H9 (cell line): Measurements from ENCODE around the gene SH3TC2. TPM values are rescaled to one million over a fixed set of nuclear protein-coding genes. Genes with fewer than 3 reads are reported as not detected.

Experiments
- DNase-seq: peaks from one replicate; pipeline ENCODE4 v3.0.0-alpha.2; 2017
- H2AFZ ChIP-seq: one replicate; pipeline ENCODE4 v1.6.1; 2013; ENCODE audit warnings: mild to moderate bottlenecking, low read length, control low read depth, moderate library complexity
- H2AK5ac ChIP-seq: 2 replicates; pipeline ENCODE4 v1.6.1; 2013; ENCODE audit warnings: low read length, control low read depth, mixed read lengths; ENCODE audit not compliant: insufficient read length
- H2BK120ac ChIP-seq: one replicate; pipeline ENCODE4 v1.6.1; 2013; ENCODE audit warnings: low read depth, mild to moderate bottlenecking, low read length, control low read depth, inconsistent platforms; ENCODE audit not compliant: poor library complexity, severe bottlenecking
- H2BK12ac ChIP-seq: 2 replicates; pipeline ENCODE4 v1.6.1; 2013; ENCODE audit warnings: low read length, control low read depth, mixed read lengths, low read depth; ENCODE audit not compliant: insufficient read length
- H2BK15ac ChIP-seq: 2 replicates; pipeline ENCODE4 v1.6.1; 2013; ENCODE audit warnings: low read depth, low read length, control low read depth
- H2BK20ac ChIP-seq: one replicate; pipeline ENCODE4 v1.6.1; 2013; ENCODE audit warnings: low read depth, mild to moderate bottlenecking, low read length, control low read depth, inconsistent platforms; ENCODE audit not compliant: poor library complexity, severe bottlenecking
- H2BK5ac ChIP-seq: 2 replicates; pipeline ENCODE4 v1.6.1; 2013; ENCODE audit warnings: low read length, control low read depth, mixed read lengths; ENCODE audit not compliant: insufficient read length
- H3K14ac ChIP-seq: 2 replicates; pipeline ENCODE4 v1.6.1; 2013; ENCODE audit warnings: low read length, control low read depth; ENCODE audit not compliant: insufficient read depth
- H3K18ac ChIP-seq: 2 replicates; pipeline ENCODE4 v1.6.1; 2013; ENCODE audit warnings: low read depth, mild to moderate bottlenecking, mixed read lengths, low read length, control low read depth; ENCODE audit not compliant: insufficient read length
- H3K23ac ChIP-seq: 2 replicates; pipeline ENCODE4 v1.6.1; 2013; ENCODE audit warnings: low read length, control low read depth, mixed read lengths, low read depth; ENCODE audit not compliant: insufficient read length
- H3K23me2 ChIP-seq: 2 replicates; pipeline ENCODE4 v1.6.1; 2013; ENCODE audit warnings: low read depth, mild to moderate bottlenecking, mixed read lengths, low read length, control low read depth; ENCODE audit not compliant: insufficient read length, poor library complexity, severe bottlenecking
- H3K27ac ChIP-seq: 2 replicates; pipeline ENCODE4 v1.5.1; 2013; ENCODE audit warnings: low read length, control low read depth, mixed read lengths, low read depth; ENCODE audit not compliant: insufficient read length
- H3K27me3 ChIP-seq: 2 replicates; pipeline ENCODE4 v1.6.1; 2013; ENCODE audit warnings: low read length, control low read depth, inconsistent platforms; ENCODE audit not compliant: insufficient read depth
- H3K4ac ChIP-seq: 2 replicates; pipeline ENCODE4 v1.6.1; 2013; ENCODE audit warnings: low read depth, mild to moderate bottlenecking, control low read depth, inconsistent platforms, low read length, moderate library complexity
- H3K4me1 ChIP-seq: 2 replicates; pipeline ENCODE4 v1.6.1; 2013; ENCODE audit warnings: low read length, control low read depth, inconsistent platforms; ENCODE audit not compliant: insufficient read depth
- H3K4me2 ChIP-seq: 2 replicates; pipeline ENCODE4 v1.6.1; 2013; ENCODE audit warnings: low read length, control low read depth, mixed read lengths; ENCODE audit not compliant: insufficient read length, insufficient read depth
- H3K56ac ChIP-seq: 2 replicates; pipeline ENCODE4 v1.6.1; 2013; ENCODE audit warnings: low read depth, mild to moderate bottlenecking, mixed read lengths, low read length, control low read depth; ENCODE audit not compliant: insufficient read length
- H3K79me1 ChIP-seq: 2 replicates; pipeline ENCODE4 v1.6.1; 2013; ENCODE audit warnings: low read depth, mild to moderate bottlenecking, moderate library complexity, low read length, control low read depth, inconsistent platforms; ENCODE audit not compliant: insufficient read depth, poor library complexity, severe bottlenecking
- H3K79me2 ChIP-seq: 2 replicates; pipeline ENCODE4 v1.6.1; 2013; ENCODE audit warnings: low read length, control low read depth, inconsistent platforms; ENCODE audit not compliant: insufficient read depth
- H3K9ac ChIP-seq: 2 replicates; pipeline ENCODE4 v1.6.1; 2013; ENCODE audit warnings: low read length, control low read depth, mixed read lengths; ENCODE audit not compliant: insufficient read length; ENCODE audit errors: extremely low read depth
- H3K9me3 ChIP-seq: one replicate; pipeline ENCODE4 v1.6.1; 2013; ENCODE audit warnings: low read depth, low read length, inconsistent platforms; ENCODE audit not compliant: control insufficient read depth
- H3T11ph ChIP-seq: one replicate; pipeline ENCODE4 v1.6.1; 2013; ENCODE audit warnings: mild to moderate bottlenecking, low read length, control low read depth, inconsistent platforms
- H4K20me1 ChIP-seq: one replicate; pipeline ENCODE4 v1.6.1; 2013; ENCODE audit not compliant: control insufficient read depth, insufficient read length, insufficient read depth
- H4K5ac ChIP-seq: 2 replicates; pipeline ENCODE4 v1.6.1; 2013; ENCODE audit warnings: low read depth, mild to moderate bottlenecking, mixed read lengths, low read length, control low read depth; ENCODE audit not compliant: insufficient read length
- H4K8ac ChIP-seq: replicated peaks from 2 replicates; pipeline ENCODE4 v1.6.1; 2013; ENCODE audit warnings: low read length, control low read depth, mixed read lengths, low read depth; ENCODE audit not compliant: insufficient read length
- H4K91ac ChIP-seq: 2 replicates; pipeline ENCODE4 v1.6.1; 2013; ENCODE audit warnings: low read depth, mild to moderate bottlenecking, moderate library complexity, mixed read lengths, low read length, control low read depth; ENCODE audit not compliant: insufficient read length
- H3K27ac Mint-ChIP-seq, 3 experiments: 2 replicates in 2 of 3; 3 replicates in 1 of 3; pipeline ENCODE4 v1.8.0; 2020 to 2021; ENCODE audit warnings: mixed read lengths in 3 of 3, mild to moderate bottlenecking in 1 of 3, moderate library complexity in 1 of 3
- H3K27me3 Mint-ChIP-seq: 2 replicates; pipeline ENCODE4 v1.8.0; 2021; ENCODE audit warnings: low read depth, mild to moderate bottlenecking, moderate library complexity, mixed read lengths
- H3K36me3 Mint-ChIP-seq, 3 experiments: 2 replicates in 2 of 3; 3 replicates in 1 of 3; pipeline ENCODE4 v1.8.0; 2020 to 2021; ENCODE audit warnings: low read depth in 3 of 3, mixed read lengths in 3 of 3; ENCODE audit not compliant: insufficient read depth in 1 of 3
- H3K4me1 Mint-ChIP-seq, 2 experiments: 2 replicates each; pipeline ENCODE4 v1.8.0; 2020; ENCODE audit warnings: mixed read lengths in 2 of 2
- H3K4me3 Mint-ChIP-seq, 2 experiments: 2 replicates in 1 of 2; 3 replicates in 1 of 2; pipeline ENCODE4 v1.8.0; 2020 to 2021; ENCODE audit warnings: mild to moderate bottlenecking in 2 of 2, mixed read lengths in 2 of 2, moderate library complexity in 1 of 2
- H3K9me3 Mint-ChIP-seq, 2 experiments: 2 replicates in 1 of 2; 3 replicates in 1 of 2; pipeline ENCODE4 v1.8.0; 2020; ENCODE audit warnings: mild to moderate bottlenecking in 2 of 2, mixed read lengths in 2 of 2, moderate library complexity in 1 of 2
- CTCF ChIP-seq: fragments of 200-600 bp; sonication (generic); conservative IDR thresholded peaks from 3 replicates; pipeline ENCODE4 v1.8.0; 2021; ENCODE audit warnings: antibody characterized with exemption, mild to moderate bottlenecking
- WGBS: extraction: QIAGEN DNeasy Blood & Tissue Kit; methylation state at CpG from one replicate; pipeline ENCODE4 v1.1.7; 2013; ENCODE audit warnings: missing lambda C conversion rate, low lambda C conversion rate, mixed read lengths; ENCODE audit not compliant: insufficient read length; ENCODE audit errors: extremely low coverage; 5-methylcytosine and 5-hydroxymethylcytosine counted together
- total RNA-seq: library from RNA; stranded (reverse); gene quantifications from 2 replicates; pipeline ENCODE4 v1.2.1, GENCODE V29; 2021

Gene SH3TC2
- total RNA-seq, 1 experiment from 2014 or later: not detected

GRCh38 chr5:149049371-149049781 lies 13.5 kb downstream of the SH3TC2 start:
- Histone ChIP-seq H2BK5ac (no peak overlapping the region), H4K20me1 (no peaks in the 10 kb centered on the region), H2BK15ac (no peak overlapping the region), H3T11ph (no peak overlapping the region), H2BK120ac (no peak overlapping the region), H3K27me3 (no peaks in the 10 kb centered on the region), H2AFZ (no peak overlapping the region), H2BK12ac (no peak overlapping the region), H2AK5ac (no peak overlapping the region), H4K91ac (no peak overlapping the region), H3K4ac (no peak overlapping the region), H3K4me2 (no peak overlapping the region), H3K9me3 (no peaks in the 10 kb centered on the region), H3K23ac (no peak overlapping the region), H3K27ac (no peak overlapping the region), H3K56ac (no peak overlapping the region), H3K18ac (no peak overlapping the region), H2BK20ac (no peak overlapping the region), H4K5ac (no peak overlapping the region), H4K8ac (no peak overlapping the region), H3K14ac (no peak overlapping the region), H3K79me1 (no peaks in the 10 kb centered on the region), H3K4me1 (no peaks in the 10 kb centered on the region), H3K23me2 (no peaks in the 10 kb centered on the region), H3K9ac (no peak overlapping the region), H3K79me2 (no peaks in the 10 kb centered on the region)
- no peak for TF ChIP-seq CTCF
- WGBS: no CpG with 5 or more reads among the region's 3 CpGs
- DNase-seq: no peak
- H3K9me3 Mint-ChIP-seq: no peaks in the 10 kb centered on the region
- H3K27ac Mint-ChIP-seq: no peak overlapping the region; a peak in 1 of 7 replicates
- H3K36me3 Mint-ChIP-seq: no peaks in the 10 kb centered on the region
- H3K27me3 Mint-ChIP-seq: no peaks in the 10 kb centered on the region; the same call in 1 of the 2 replicates
- H3K4me3 Mint-ChIP-seq: no peak overlapping the region
- peaks cover 4% of the 10 kb centered on the region in 2 experiments; a peak in 2 of 4 replicates for H3K4me1 Mint-ChIP-seq
